CD4-positive, alpha-beta T cell treated with Interleukin-17A for 1 hour (primary cell): ENCODE data around the gene STAT1.
A peak's percentile ranks its signal among the peaks of the same experiment; 100 is the strongest.
"Not testable (repeated sequence)": the region's sequence is repeated elsewhere in the genome, so short reads cannot be mapped to it uniquely, and the experiment has no call there.

ENCODE experiments used
- DNase-seq: peaks from one replicate; pipeline ENCODE4 v3.0.0-alpha.2; 2020

The STAT1 gene

GRCh38 chr2:190979906-190980629 is 33.9 kb downstream of the STAT1 start:
- DNase-seq = no peak

GRCh38 chr2:190978389-190979053 is 35.5 kb downstream of the STAT1 start:
- DNase-seq = no peak

GRCh38 chr2:190977505-190977904 is 36.5 kb downstream of the STAT1 start:
- no peak for DNase-seq

GRCh38 chr2:190976521-190976920 is 37.5 kb downstream of the STAT1 start:
- no peak for DNase-seq

GRCh38 chr2:190974629-190975361 is 39.2 kb downstream of the STAT1 start:
- no peak for DNase-seq

GRCh38 chr2:190973726-190974628 is 40.0 kb downstream of the STAT1 start:
- no peak for DNase-seq

GRCh38 chr2:190973262-190973661 is 40.7 kb downstream of the STAT1 start:
- DNase-seq = no peak

- DNase-seq = no peak
Measured at GRCh38 chr2:190972846-190973245, 41.1 kb downstream of the STAT1 start.

GRCh38 chr2:190972213-190972612 is 41.8 kb downstream of the STAT1 start:
- no peak for DNase-seq

- DNase-seq = no peak
Measured at GRCh38 chr2:190970873-190971506, 43.0 kb downstream of the STAT1 start.

GRCh38 chr2:190970160-190970559 is 43.8 kb downstream of the STAT1 start:
- no peak for DNase-seq

- no peak for DNase-seq
Measured at GRCh38 chr2:190968522-190968921, 45.4 kb downstream of the STAT1 start.

- DNase-seq = no peak
Measured at GRCh38 chr2:190965580-190966222, 48.3 kb downstream of the STAT1 start.

- peak; percentile 23 for DNase-seq
Measured at GRCh38 chr2:190964170-190964795, 49.7 kb downstream of the STAT1 start.

- DNase-seq = no peak
Measured at GRCh38 chr2:190963088-190963487, 50.9 kb downstream of the STAT1 start.

GRCh38 chr2:190961918-190962487 is 52.0 kb downstream of the STAT1 start:
- DNase-seq = no peak

- DNase-seq = not testable (repeated sequence)
Measured at GRCh38 chr2:190961117-190961516, 52.9 kb downstream of the STAT1 start.

GRCh38 chr2:190959911-190960788 is 53.8 kb downstream of the STAT1 start:
- DNase-seq = no peak

- DNase-seq = no peak
Measured at GRCh38 chr2:190953257-190953656, 60.7 kb downstream of the STAT1 start.

- DNase-seq = no peak
Measured at GRCh38 chr2:190950566-190950991, 63.4 kb downstream of the STAT1 start.
